Measurements from ENCODE around the gene SELENOI. TPM values are rescaled to one million over a fixed set of nuclear protein-coding genes. Genes with fewer than 3 reads are reported as not detected.
"Not testable (repeated sequence)": the region's sequence is repeated elsewhere in the genome, so short reads cannot be mapped to it uniquely, and the experiment has no call there.

The SELENOI gene
- total and polyA plus RNA-seq, 4 donors: 20.1 to 69.1 (median 24.3) TPM

DNA sequence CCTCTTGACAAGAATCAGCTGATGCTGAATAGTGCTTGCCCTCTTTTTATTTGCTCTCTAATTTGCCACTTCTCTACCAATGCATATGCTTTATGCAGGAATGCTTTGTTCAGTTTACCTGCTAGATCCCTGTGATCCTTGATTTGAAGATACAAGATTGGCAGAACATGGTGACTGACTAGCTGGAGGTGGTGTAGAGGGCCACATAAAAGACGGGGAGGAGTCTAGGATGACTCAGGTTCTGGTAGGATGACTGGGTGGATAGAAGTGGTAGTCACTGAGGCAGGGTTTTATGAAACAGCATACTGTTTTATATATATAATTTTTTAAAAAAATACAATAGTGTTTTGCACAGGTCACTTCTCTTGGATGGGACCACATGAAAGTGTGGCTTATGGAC is 6.9 kb downstream of the SELENOI start:
- WGBS (ENCODE audit: insufficient coverage): 86% methylated on average over 1 of the region's 1 CpG
- H3K27ac ChIP-seq (ENCODE audit: low read depth, low read length): no peak overlapping the region
- H3K4me3 ChIP-seq (ENCODE audit: low read depth, low read length): no peak overlapping the region
- no peaks in the 10 kb centered on the region for H3K9me3 ChIP-seq (ENCODE audit: control insufficient read depth, insufficient read depth, low read length)
- DNase-seq (ENCODE audit: low read depth in 4 of 6, low spot score in 6 of 6): no peak
- H3K36me3 ChIP-seq (ENCODE audit: control insufficient read depth, insufficient read depth, low read length): peaks cover 3% of the 10 kb centered on the region
- no peaks in the 10 kb centered on the region for H3K27me3 ChIP-seq (ENCODE audit: control insufficient read depth, insufficient read depth, low read length)
- H3K4me1 ChIP-seq (ENCODE audit: control insufficient read depth, insufficient read depth, low read length): no peaks in the 10 kb centered on the region

DNA sequence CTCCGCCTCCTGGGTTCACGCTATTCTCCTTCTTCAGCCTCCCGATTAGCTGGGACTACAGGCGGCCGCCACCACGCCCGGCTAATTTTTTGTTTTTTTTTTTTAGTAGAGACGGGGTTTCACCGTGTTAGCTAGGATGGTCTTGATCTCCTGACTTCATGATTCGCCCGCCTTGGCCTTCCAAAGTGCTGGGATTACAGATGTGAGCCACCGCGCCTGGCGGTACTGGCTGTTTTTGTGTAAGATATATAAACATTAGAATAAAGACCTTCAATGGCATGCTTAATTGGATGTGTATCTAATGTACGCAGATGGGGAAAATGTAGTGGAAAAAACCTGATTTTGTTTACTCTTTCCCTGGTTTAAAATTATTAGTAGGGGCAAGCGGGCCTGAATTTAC is 8.5 kb downstream of the SELENOI start:
- not testable (repeated sequence) for DNase-seq (ENCODE audit: low read depth in 4 of 6, low spot score in 6 of 6); H3K9me3 ChIP-seq (ENCODE audit: control insufficient read depth, insufficient read depth, low read length); H3K36me3 ChIP-seq (ENCODE audit: control insufficient read depth, insufficient read depth, low read length); H3K27me3 ChIP-seq (ENCODE audit: control insufficient read depth, insufficient read depth, low read length); H3K4me1 ChIP-seq (ENCODE audit: control insufficient read depth, insufficient read depth, low read length); H3K27ac ChIP-seq (ENCODE audit: low read depth, low read length); H3K4me3 ChIP-seq (ENCODE audit: low read depth, low read length)
- WGBS (ENCODE audit: insufficient coverage): 100% methylated on average over 2 of the region's 16 CpGs

DNA sequence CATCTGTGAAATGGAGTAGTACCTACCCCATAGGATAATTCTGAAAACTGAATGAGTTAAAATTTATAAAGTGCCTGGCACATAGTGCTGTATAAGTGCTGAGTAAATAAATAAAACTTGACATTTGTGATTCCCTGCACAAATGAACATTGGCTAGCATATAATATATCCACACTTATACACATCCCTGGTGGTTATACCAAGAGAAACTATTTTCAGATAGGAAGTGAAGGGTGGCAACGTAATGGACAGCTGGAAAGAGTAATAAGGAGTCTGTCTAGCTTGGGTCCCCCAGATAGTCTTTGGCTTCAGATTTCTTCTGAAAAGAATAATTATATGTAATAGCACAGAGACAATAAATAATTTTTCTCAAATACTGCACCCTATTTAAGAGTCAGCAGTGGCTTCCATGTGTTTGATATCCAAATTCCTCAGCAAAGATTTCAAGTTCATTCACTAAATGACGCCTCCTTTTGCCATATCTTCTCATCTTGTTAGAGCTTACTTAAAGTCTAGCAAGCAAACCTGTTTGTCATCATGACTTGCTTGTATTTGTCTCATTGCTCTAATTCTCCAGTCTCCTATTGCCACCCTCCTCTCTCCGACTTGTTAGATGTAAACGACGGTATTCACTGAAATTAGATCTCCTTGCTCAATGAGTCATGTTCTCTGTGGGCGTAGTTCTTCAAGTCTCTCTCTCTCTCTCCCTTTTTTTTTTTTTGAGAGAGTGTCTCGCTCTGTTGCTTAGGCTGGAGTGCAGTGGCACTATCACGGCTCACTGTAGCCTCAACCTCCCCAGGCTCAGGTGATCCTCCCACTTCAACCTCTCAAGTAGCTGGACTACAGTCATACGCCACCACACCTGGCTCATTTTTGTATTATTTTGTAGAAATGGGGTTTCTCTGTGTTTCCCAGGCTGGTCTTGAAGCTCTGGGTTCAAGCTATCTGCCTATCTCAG is 9.4 kb downstream of the SELENOI start:
- Histone ChIP-seq H3K36me3 (ENCODE audit: control insufficient read depth, insufficient read depth, low read length) (peaks cover 3% of the 10 kb centered on the region), H3K27ac (ENCODE audit: low read depth, low read length) (no peak overlapping the region), H3K4me3 (ENCODE audit: low read depth, low read length) (no peak overlapping the region), H3K4me1 (ENCODE audit: control insufficient read depth, insufficient read depth, low read length) (no peaks in the 10 kb centered on the region), H3K9me3 (ENCODE audit: control insufficient read depth, insufficient read depth, low read length) (no peaks in the 10 kb centered on the region), H3K27me3 (ENCODE audit: control insufficient read depth, insufficient read depth, low read length) (no peaks in the 10 kb centered on the region)
- WGBS (ENCODE audit: insufficient coverage): 100% methylated on average over 1 of the region's 9 CpGs
- no peak for DNase-seq (ENCODE audit: low read depth in 4 of 6, low spot score in 6 of 6)

DNA sequence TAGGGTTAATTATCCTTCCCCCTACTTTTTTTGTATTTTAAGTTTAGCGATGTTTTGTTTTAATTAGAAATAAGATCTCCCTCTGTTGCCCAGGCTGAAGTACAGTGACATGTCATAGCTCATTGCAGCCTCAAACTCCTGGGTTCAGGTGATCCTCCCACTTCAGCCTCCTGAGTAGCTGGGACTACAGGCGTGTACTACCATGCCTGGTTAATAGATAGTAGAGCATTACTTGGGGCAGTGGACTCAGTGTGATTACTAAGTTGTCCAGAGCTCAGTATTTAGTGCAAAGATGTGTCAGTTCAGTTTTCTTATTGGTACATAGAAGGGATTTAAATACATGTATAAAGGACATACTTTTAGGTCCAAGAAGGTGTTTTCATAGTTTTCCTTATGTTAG is 10.2 kb downstream of the SELENOI start:
- Histone ChIP-seq H3K9me3 (ENCODE audit: control insufficient read depth, insufficient read depth, low read length) (no peaks in the 10 kb centered on the region), H3K4me1 (ENCODE audit: control insufficient read depth, insufficient read depth, low read length) (no peaks in the 10 kb centered on the region), H3K4me3 (ENCODE audit: low read depth, low read length) (no peak overlapping the region), H3K27ac (ENCODE audit: low read depth, low read length) (no peak overlapping the region), H3K36me3 (ENCODE audit: control insufficient read depth, insufficient read depth, low read length) (peaks cover 3% of the 10 kb centered on the region), H3K27me3 (ENCODE audit: control insufficient read depth, insufficient read depth, low read length) (no peaks in the 10 kb centered on the region)
- DNase-seq (ENCODE audit: low read depth in 4 of 6, low spot score in 6 of 6): no peak
- WGBS (ENCODE audit: insufficient coverage): 100% methylated on average over 1 of the region's 2 CpGs

DNA sequence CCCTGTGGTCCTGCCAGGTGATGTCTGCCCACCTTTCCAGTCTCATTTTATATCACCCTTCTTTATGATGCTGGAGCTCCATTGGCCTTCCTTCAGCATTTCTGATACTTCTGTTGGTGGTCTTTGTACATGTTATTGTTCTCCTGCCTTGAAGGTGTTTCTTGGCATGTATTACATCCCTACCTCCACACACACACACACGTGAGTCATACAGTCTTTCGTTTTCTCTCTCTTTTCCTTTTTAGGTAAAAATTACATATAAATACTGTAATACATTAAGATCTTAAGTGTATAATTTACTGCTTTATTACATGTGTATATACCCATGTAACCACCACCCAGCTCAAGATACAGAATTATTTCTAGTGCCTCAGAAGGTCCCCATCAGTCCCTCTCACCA is 10.8 kb downstream of the SELENOI start:
- peaks cover 3% of the 10 kb centered on the region for H3K36me3 ChIP-seq (ENCODE audit: control insufficient read depth, insufficient read depth, low read length)
- DNase-seq (ENCODE audit: low read depth in 4 of 6, low spot score in 6 of 6): no peak
- no peaks in the 10 kb centered on the region for H3K9me3 ChIP-seq (ENCODE audit: control insufficient read depth, insufficient read depth, low read length)
- H3K27ac ChIP-seq (ENCODE audit: low read depth, low read length): no peak overlapping the region
- H3K27me3 ChIP-seq (ENCODE audit: control insufficient read depth, insufficient read depth, low read length): no peaks in the 10 kb centered on the region
- H3K4me3 ChIP-seq (ENCODE audit: low read depth, low read length): no peak overlapping the region
- no peaks in the 10 kb centered on the region for H3K4me1 ChIP-seq (ENCODE audit: control insufficient read depth, insufficient read depth, low read length)
- WGBS (ENCODE audit: insufficient coverage): no CpG with 5 or more reads among the region's 2 CpGs

DNA sequence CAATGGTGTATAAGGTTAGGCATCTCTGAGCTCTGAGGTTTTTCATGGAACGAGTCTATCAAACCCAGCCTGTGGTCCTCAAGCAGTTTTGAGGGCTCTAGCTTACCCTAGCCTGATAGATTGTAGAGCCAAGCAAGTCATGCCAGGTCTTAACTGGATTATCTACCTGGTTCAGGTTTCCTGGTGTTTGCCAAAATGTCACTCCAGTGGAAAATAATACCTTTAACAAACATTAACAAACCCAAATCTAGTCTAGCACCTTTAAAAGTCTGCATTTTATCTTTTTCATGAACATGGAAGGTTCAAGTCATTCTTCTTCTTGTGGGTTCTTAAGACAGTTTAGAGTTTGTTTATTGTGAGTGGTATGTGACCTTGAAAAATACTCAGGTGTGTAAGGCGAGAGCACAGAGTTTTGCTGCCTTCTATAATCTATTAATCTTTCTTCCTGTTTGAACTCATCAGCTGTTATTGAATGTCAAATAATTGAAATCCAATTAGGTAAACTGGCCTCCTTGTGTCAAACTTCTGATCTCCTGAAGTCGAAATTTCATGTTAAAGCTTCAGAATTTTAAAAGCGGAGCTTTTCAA is 14.0 kb downstream of the SELENOI start:
- Histone ChIP-seq H3K9me3 (ENCODE audit: control insufficient read depth, insufficient read depth, low read length) (no peaks in the 10 kb centered on the region), H3K4me3 (ENCODE audit: low read depth, low read length) (no peak overlapping the region), H3K27me3 (ENCODE audit: control insufficient read depth, insufficient read depth, low read length) (no peaks in the 10 kb centered on the region), H3K27ac (ENCODE audit: low read depth, low read length) (no peak overlapping the region), H3K36me3 (ENCODE audit: control insufficient read depth, insufficient read depth, low read length) (no peaks in the 10 kb centered on the region), H3K4me1 (ENCODE audit: control insufficient read depth, insufficient read depth, low read length) (no peaks in the 10 kb centered on the region)
- 75% methylated on average over 1 of the region's 4 CpGs for WGBS (ENCODE audit: insufficient coverage)
- DNase-seq (ENCODE audit: low read depth in 4 of 6, low spot score in 6 of 6): no peak

DNA sequence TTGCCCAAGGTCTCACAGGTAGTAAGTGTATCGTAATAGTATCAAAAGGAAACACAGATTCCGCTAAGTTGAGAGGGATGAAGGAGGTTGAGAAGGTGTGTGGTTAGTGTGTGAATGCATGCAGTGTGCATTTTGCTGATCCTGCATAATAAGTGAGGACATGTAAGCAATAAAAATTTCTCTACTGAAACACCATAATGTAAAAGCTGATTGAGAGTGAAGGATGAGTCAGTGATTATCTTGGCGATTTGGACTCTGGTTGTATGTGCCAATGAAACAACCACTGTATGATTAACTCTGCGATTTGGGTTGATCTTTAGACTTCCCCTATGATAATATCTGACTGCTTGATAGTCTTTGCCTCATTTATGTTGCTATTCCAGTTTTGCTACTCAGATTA is 17.4 kb downstream of the SELENOI start:
- Histone ChIP-seq H3K36me3 (ENCODE audit: control insufficient read depth, insufficient read depth, low read length) (no peaks in the 10 kb centered on the region), H3K27ac (ENCODE audit: low read depth, low read length) (no peak overlapping the region), H3K27me3 (ENCODE audit: control insufficient read depth, insufficient read depth, low read length) (no peaks in the 10 kb centered on the region), H3K4me3 (ENCODE audit: low read depth, low read length) (no peak overlapping the region), H3K9me3 (ENCODE audit: control insufficient read depth, insufficient read depth, low read length) (no peaks in the 10 kb centered on the region), H3K4me1 (ENCODE audit: control insufficient read depth, insufficient read depth, low read length) (no peaks in the 10 kb centered on the region)
- 96% methylated on average over 3 of the region's 4 CpGs for WGBS (ENCODE audit: insufficient coverage)
- no peak for DNase-seq (ENCODE audit: low read depth in 4 of 6, low spot score in 6 of 6)

DNA sequence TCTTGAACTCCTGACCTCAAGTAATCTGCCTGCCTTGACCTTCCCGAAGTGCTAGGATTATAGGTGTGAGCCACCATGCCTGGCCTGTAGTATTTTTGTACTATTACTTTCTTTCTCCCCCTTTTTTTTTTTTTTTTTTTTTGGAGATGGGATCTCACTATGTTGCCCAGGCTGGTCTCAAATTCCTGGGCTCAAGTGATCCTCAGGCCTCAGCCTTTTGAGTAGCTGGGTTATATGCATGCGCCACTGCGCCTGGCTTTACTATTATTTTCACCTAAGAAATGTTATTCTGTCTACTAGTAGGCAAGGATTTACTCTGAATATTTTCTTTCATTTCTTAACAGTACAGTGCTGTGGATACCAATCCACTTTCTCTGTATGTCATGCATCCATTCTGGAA is 18.0 kb downstream of the SELENOI start:
- no peaks in the 10 kb centered on the region for H3K4me1 ChIP-seq (ENCODE audit: control insufficient read depth, insufficient read depth, low read length)
- H3K27ac ChIP-seq (ENCODE audit: low read depth, low read length): no peak overlapping the region
- no peaks in the 10 kb centered on the region for H3K36me3 ChIP-seq (ENCODE audit: control insufficient read depth, insufficient read depth, low read length)
- no peaks in the 10 kb centered on the region for H3K9me3 ChIP-seq (ENCODE audit: control insufficient read depth, insufficient read depth, low read length)
- no CpG with 5 or more reads among the region's 3 CpGs for WGBS (ENCODE audit: insufficient coverage)
- DNase-seq (ENCODE audit: low read depth in 4 of 6, low spot score in 6 of 6): no peak
- no peak overlapping the region for H3K4me3 ChIP-seq (ENCODE audit: low read depth, low read length)
- H3K27me3 ChIP-seq (ENCODE audit: control insufficient read depth, insufficient read depth, low read length): no peaks in the 10 kb centered on the region

DNA sequence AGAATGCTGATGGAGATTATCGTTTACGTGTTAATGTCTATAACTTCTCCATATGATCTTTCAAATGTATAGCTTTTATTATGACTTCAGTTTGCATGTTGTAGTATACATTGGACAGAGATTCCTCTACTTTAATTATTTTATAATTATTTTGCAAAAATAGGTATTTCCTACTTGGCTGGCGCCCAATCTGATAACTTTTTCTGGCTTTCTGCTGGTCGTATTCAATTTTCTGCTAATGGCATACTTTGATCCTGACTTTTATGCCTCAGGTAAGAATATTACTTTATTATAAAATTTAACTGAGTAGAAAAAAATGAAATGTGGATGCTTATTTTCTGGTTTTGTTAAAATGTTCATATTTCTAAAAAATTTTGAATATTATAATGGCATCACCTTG is 18.7 kb downstream of the SELENOI start:
- Histone ChIP-seq H3K4me1 (ENCODE audit: control insufficient read depth, insufficient read depth, low read length) (no peaks in the 10 kb centered on the region), H3K9me3 (ENCODE audit: control insufficient read depth, insufficient read depth, low read length) (no peaks in the 10 kb centered on the region), H3K4me3 (ENCODE audit: low read depth, low read length) (no peak overlapping the region), H3K36me3 (ENCODE audit: control insufficient read depth, insufficient read depth, low read length) (no peaks in the 10 kb centered on the region), H3K27ac (ENCODE audit: low read depth, low read length) (no peak overlapping the region), H3K27me3 (ENCODE audit: control insufficient read depth, insufficient read depth, low read length) (no peaks in the 10 kb centered on the region)
- no CpG with 5 or more reads among the region's 4 CpGs for WGBS (ENCODE audit: insufficient coverage)
- no peak for DNase-seq (ENCODE audit: low read depth in 4 of 6, low spot score in 6 of 6)

DNA sequence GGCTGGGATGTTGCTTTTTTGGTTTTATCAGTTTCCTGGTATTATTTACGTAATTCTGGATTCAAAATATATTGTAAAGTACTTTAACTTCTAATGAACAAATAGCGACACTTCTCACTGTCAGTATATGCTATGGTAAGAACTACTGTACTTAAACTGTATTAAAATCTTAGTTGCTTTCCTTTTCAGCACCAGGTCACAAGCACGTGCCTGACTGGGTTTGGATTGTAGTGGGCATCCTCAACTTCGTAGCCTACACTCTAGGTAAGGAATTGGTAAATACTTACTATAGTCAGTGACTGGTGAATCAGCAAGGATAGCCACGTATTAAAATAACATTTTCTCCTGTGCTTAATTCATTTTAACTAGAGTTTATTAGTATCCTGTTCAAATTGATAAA is 21.0 kb downstream of the SELENOI start:
- H3K36me3 ChIP-seq (ENCODE audit: control insufficient read depth, insufficient read depth, low read length): peaks cover 4% of the 10 kb centered on the region
- no peaks in the 10 kb centered on the region for H3K27me3 ChIP-seq (ENCODE audit: control insufficient read depth, insufficient read depth, low read length)
- H3K4me3 ChIP-seq (ENCODE audit: low read depth, low read length): no peak overlapping the region
- no CpG with 5 or more reads among the region's 5 CpGs for WGBS (ENCODE audit: insufficient coverage)
- H3K27ac ChIP-seq (ENCODE audit: low read depth, low read length): no peak overlapping the region
- H3K9me3 ChIP-seq (ENCODE audit: control insufficient read depth, insufficient read depth, low read length): no peaks in the 10 kb centered on the region
- no peak for DNase-seq (ENCODE audit: low read depth in 4 of 6, low spot score in 6 of 6)
- H3K4me1 ChIP-seq (ENCODE audit: control insufficient read depth, insufficient read depth, low read length): no peaks in the 10 kb centered on the region
